ENCODE data around the gene CENPX. TPM values are rescaled to one million over a fixed set of nuclear protein-coding genes. Genes with fewer than 3 reads are reported as not detected.

CENPX gene
- 46.6 and 51.4 TPM in 2 replicates for total RNA-seq (2014; rRNA removed; shearing (Covaris generic))
- 486 and 716 TPM in 2 replicates for polyA plus RNA-seq (2014; cell fraction: nucleus; rRNA removed)

GRCh38 chr17:82022310-82022980, at the start of gene CENPX:
TSS of gene CENPX (minus strand) at chr17:82022878. CDS start at chr17:82022861, 17 bp downstream.
- no peak for DNase-seq (ENCODE audit: extremely low read depth, low read depth)

- DNase-seq (ENCODE audit: extremely low read depth, low read depth) = no peak
Measured at GRCh38 chr17:82070611-82071010, 47.9 kb upstream of the CENPX start.

GRCh38 chr17:82065638-82066303, 43.1 kb upstream of the CENPX start, which contains the start of gene DUS1L:
TSS of gene DUS1L (minus strand) at chr17:82065804. CDS start at chr17:82065059, 745 bp downstream.
- DNase-seq (ENCODE audit: extremely low read depth, low read depth) = peak; percentile 31

GRCh38 chr17:82065193-82065637, 42.5 kb upstream of the CENPX start:
- DNase-seq (ENCODE audit: extremely low read depth, low read depth) = no peak

GRCh38 chr17:82064433-82065192, 41.9 kb upstream of the CENPX start:
- no peak for DNase-seq (ENCODE audit: extremely low read depth, low read depth)

- DNase-seq (ENCODE audit: extremely low read depth, low read depth) = no peak
Measured at GRCh38 chr17:82063424-82064415, 41.0 kb upstream of the CENPX start.

GRCh38 chr17:82062984-82063368, 40.3 kb upstream of the CENPX start:
- no peak for DNase-seq (ENCODE audit: extremely low read depth, low read depth)

- no peak for DNase-seq (ENCODE audit: extremely low read depth, low read depth)
Measured at GRCh38 chr17:82062076-82062983, 39.7 kb upstream of the CENPX start.

GRCh38 chr17:82061047-82061925, 38.6 kb upstream of the CENPX start:
- DNase-seq (ENCODE audit: extremely low read depth, low read depth) = no peak

GRCh38 chr17:82060614-82061013, 37.9 kb upstream of the CENPX start:
- DNase-seq (ENCODE audit: extremely low read depth, low read depth) = no peak

GRCh38 chr17:82060001-82060380, 37.3 kb upstream of the CENPX start:
- DNase-seq (ENCODE audit: extremely low read depth, low read depth) = no peak

GRCh38 chr17:82059272-82060000, 36.8 kb upstream of the CENPX start:
- DNase-seq (ENCODE audit: extremely low read depth, low read depth) = no peak

- no peak for DNase-seq (ENCODE audit: extremely low read depth, low read depth)
Measured at GRCh38 chr17:82058855-82059249, 36.2 kb upstream of the CENPX start.

- DNase-seq (ENCODE audit: extremely low read depth, low read depth) = no peak
Measured at GRCh38 chr17:82058230-82058854, 35.7 kb upstream of the CENPX start.

- DNase-seq (ENCODE audit: extremely low read depth, low read depth) = no peak
Measured at GRCh38 chr17:82056729-82057621, 34.3 kb upstream of the CENPX start.
